ENCODE measurements around the gene SLC9A6. TPM values are rescaled to one million over a fixed set of nuclear protein-coding genes. Genes with fewer than 3 reads are reported as not detected.
A peak's percentile ranks its signal among the peaks of the same experiment; 100 is the strongest.

SLC9A6 gene
- polyA plus RNA-seq, 3 donors: 5.8 to 15.7 (median 14.2) TPM

DNA sequence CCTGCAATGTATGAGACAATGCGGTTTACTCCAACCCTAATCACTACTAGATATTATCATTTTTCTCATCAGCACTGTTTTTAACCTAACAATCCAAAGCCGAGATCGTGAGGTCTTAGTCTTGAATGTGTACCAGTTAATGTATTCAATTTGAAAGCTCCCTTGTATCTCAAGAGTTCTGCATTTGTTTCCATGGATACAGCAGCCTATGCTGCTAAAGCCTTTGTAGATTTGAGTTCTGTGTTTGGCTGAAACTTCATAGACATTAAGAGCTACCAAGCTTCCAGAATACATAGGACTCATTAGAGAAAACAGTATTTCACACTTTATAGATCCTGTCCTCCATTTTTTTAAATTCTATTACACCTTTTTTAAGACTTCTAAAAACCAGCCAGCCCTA lies 39.9 kb downstream of the SLC9A6 start:
- Histone ChIP-seq H3K27ac (ENCODE audit: low read depth in 1 of 2, low read length in 2 of 2) (no peak overlapping the region), H3K4me3 (replicated peaks in 1 of 3; ENCODE audit: low read depth in 2 of 3, low read length in 3 of 3) (no peak overlapping the region), H3K9me3 (replicated peaks in 1 of 2; ENCODE audit: control insufficient read depth in 1 of 2, insufficient read depth in 1 of 2, low read length in 2 of 2) (no peaks in the 10 kb centered on the region), H3K4me1 (ENCODE audit: control insufficient read depth in 1 of 2, insufficient read depth in 2 of 2, low read length in 2 of 2) (no peaks in the 10 kb centered on the region), H2AFZ (ENCODE audit: insufficient read depth, low read depth, low read length, poor library complexity, severe bottlenecking) (no peak overlapping the region), H3K4me2 (replicated peaks; ENCODE audit: extremely low read depth, low read length, poor library complexity, severe bottlenecking) (no peak overlapping the region), H4K20me1 (ENCODE audit: insufficient read depth, low read length) (no peaks in the 10 kb centered on the region), H3K9ac (ENCODE audit: insufficient read depth, low read length, poor library complexity, severe bottlenecking) (no peak overlapping the region), H3K79me2 (ENCODE audit: insufficient read depth, low read length) (no peaks in the 10 kb centered on the region), H3K27me3 (ENCODE audit: control insufficient read depth in 2 of 2, insufficient read depth in 2 of 2, low read length in 2 of 2) (no peaks in the 10 kb centered on the region), H3K36me3 (replicated peaks in 1 of 2; ENCODE audit: control insufficient read depth in 1 of 2, insufficient read depth in 2 of 2, low read length in 2 of 2) (peaks cover 22 to 53% of the 10 kb centered on the region in 2 donors)
- no peak for DNase-seq
- Mint-ChIP-seq H3K9me3 (peaks cover 0 to 2% (median 0%) of the 10 kb centered on the region in 7 donors), H3K27me3 (ENCODE audit: low read depth in 3 of 3) (no peaks in the 10 kb centered on the region), H3K36me3 (peaks cover 24 to 35% of the 10 kb centered on the region in 2 donors), H3K4me3 (no peak overlapping the region), H3K4me1 (no peaks in the 10 kb centered on the region), H3K27ac (no peak overlapping the region)
- TF ChIP-seq CTCF (IDR thresholded peaks at IDR 0.05): no peak
- WGBS (ENCODE audit: insufficient coverage): no CpG with 5 or more reads among the region's 3 CpGs
- intact Hi-C loops (cut with micrococcal nuclease): loop anchor here in 1 of 2 donors (5.0 kb wide), 1 partner anchor 137 kb away; no protein-coding TSS in a partner anchor

DNA sequence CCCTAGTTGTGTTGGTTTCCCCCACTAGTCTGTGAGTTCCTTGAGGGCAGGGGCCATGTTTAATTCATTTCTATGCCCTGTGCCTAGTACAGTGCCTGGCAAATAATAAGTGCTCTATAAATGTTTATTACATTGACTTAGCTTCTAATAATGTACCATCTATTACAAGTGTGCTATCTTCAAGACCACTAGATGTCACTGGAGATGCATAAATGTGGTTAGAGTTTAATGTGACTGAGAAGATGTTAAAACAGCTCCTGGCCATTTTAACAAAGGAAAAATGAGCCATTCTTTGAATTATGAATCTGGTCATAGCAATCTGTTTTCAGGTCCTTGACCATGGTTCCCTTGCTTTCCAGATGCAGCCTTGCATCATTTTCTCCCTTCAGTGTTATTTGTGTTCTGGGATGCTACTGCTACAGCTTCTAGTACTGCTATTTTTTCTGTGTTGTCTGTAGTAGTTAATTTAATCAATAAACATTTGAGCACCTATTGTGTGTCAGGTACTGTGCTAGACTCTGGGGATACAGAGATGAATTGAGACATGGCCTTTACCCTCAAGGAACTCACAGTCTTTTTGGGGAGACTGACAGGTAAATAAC lies 43.2 kb downstream of the SLC9A6 start:
- Mint-ChIP-seq H3K27ac (no peak overlapping the region), H3K9me3 (no peaks in the 10 kb centered on the region), H3K4me1 (no peaks in the 10 kb centered on the region), H3K36me3 (peaks cover 33 to 39% of the 10 kb centered on the region in 2 donors), H3K27me3 (ENCODE audit: low read depth in 3 of 3) (no peaks in the 10 kb centered on the region), H3K4me3 (no peak overlapping the region)
- intact Hi-C loops (cut with micrococcal nuclease): loop anchor here in 1 of 2 donors (5.0 kb wide), 1 partner anchor 134 kb away; no protein-coding TSS in a partner anchor
- H3K4me1 ChIP-seq (ENCODE audit: control insufficient read depth in 1 of 2, insufficient read depth in 2 of 2, low read length in 2 of 2): no peaks in the 10 kb centered on the region
- H3K27ac ChIP-seq (ENCODE audit: low read depth in 1 of 2, low read length in 2 of 2): no peak overlapping the region
- H3K27me3 ChIP-seq (ENCODE audit: control insufficient read depth in 2 of 2, insufficient read depth in 2 of 2, low read length in 2 of 2): no peaks in the 10 kb centered on the region
- H3K36me3 ChIP-seq (replicated peaks in 1 of 2; ENCODE audit: control insufficient read depth in 1 of 2, insufficient read depth in 2 of 2, low read length in 2 of 2): peaks cover 30 to 60% of the 10 kb centered on the region in 2 donors
- no peaks in the 10 kb centered on the region for H4K20me1 ChIP-seq (ENCODE audit: insufficient read depth, low read length)
- H3K9me3 ChIP-seq (replicated peaks in 1 of 2; ENCODE audit: control insufficient read depth in 1 of 2, insufficient read depth in 1 of 2, low read length in 2 of 2): no peaks in the 10 kb centered on the region
- H3K4me2 ChIP-seq (replicated peaks; ENCODE audit: extremely low read depth, low read length, poor library complexity, severe bottlenecking): no peak overlapping the region
- peak; percentile 3 to 31 (median 29) for DNase-seq
- H3K4me3 ChIP-seq (replicated peaks in 1 of 3; ENCODE audit: low read depth in 2 of 3, low read length in 3 of 3): no peak overlapping the region
- H3K9ac ChIP-seq (ENCODE audit: insufficient read depth, low read length, poor library complexity, severe bottlenecking): no peak overlapping the region
- no peak overlapping the region for H2AFZ ChIP-seq (ENCODE audit: insufficient read depth, low read depth, low read length, poor library complexity, severe bottlenecking)
- no peaks in the 10 kb centered on the region for H3K79me2 ChIP-seq (ENCODE audit: insufficient read depth, low read length)
- peak; percentile 36 for TF ChIP-seq CTCF (IDR thresholded peaks at IDR 0.05)

Measured in CD14-positive monocyte (primary cell).